GM12875 (cell line): ENCODE results near the gene CEP85L.

Experiments
- H3K4me3 ChIP-seq: one replicate; pipeline ENCODE4 v1.5.1; 2011; ENCODE audit warnings: low read depth, low read length, control low read depth
- CTCF ChIP-seq: IDR thresholded peaks from 2 replicates; pipeline ENCODE4 v1.5.1; 2011; ENCODE audit warnings: low read depth, mild to moderate bottlenecking, control low read depth, inconsistent platforms, low read length, moderate library complexity, borderline replicate concordance; ENCODE audit not compliant: insufficient read depth

Gene CEP85L

GRCh38 chr6:118505656-118506055 lies 145.7 kb downstream of the CEP85L start:
- no peak overlapping the region for H3K4me3 ChIP-seq
- no peak for TF ChIP-seq CTCF

- TF ChIP-seq CTCF: no peak
- no peak overlapping the region for H3K4me3 ChIP-seq
Observed at GRCh38 chr6:118504611-118505010, 146.8 kb downstream of the CEP85L start.

GRCh38 chr6:118502169-118502568 lies 149.2 kb downstream of the CEP85L start:
- no peak overlapping the region for H3K4me3 ChIP-seq
- TF ChIP-seq CTCF: no peak

- TF ChIP-seq CTCF: no peak
- H3K4me3 ChIP-seq: no peak overlapping the region
Observed at GRCh38 chr6:118501765-118502164, 149.6 kb downstream of the CEP85L start.

- TF ChIP-seq CTCF: no peak
- H3K4me3 ChIP-seq: no peak overlapping the region
Observed at GRCh38 chr6:118501099-118501498, 150.3 kb downstream of the CEP85L start.

- no peak overlapping the region for H3K4me3 ChIP-seq
- TF ChIP-seq CTCF: no peak
Observed at GRCh38 chr6:118500130-118501015, 151.0 kb downstream of the CEP85L start.
